Measurements from ENCODE around the gene COMTD1. TPM values are rescaled to one million over a fixed set of nuclear protein-coding genes. Genes with fewer than 3 reads are reported as not detected.

Gene COMTD1
- polyA plus RNA-seq, 1 donor (not counting 4 experiments of a cell fraction or from before 2014, with no cell fraction given), result 6.2 TPM

- FAIRE-seq (no peak), DNase-seq (ENCODE audit: low read depth, low spot score) (no peak)
- H3K4me1 ChIP-seq (ENCODE audit: control insufficient read depth, extremely low read depth, insufficient read depth, low read length), result peaks cover 3% of the 10 kb centered on the region
- H3K9ac ChIP-seq (ENCODE audit: control insufficient read depth, extremely low read depth, insufficient read depth, low read length), result no peak overlapping the region
- no peak overlapping the region for H3K4me3 ChIP-seq (ENCODE audit: control insufficient read depth in 2 of 3, extremely low read depth in 1 of 3, insufficient read depth in 2 of 3, low read depth in 1 of 3, low read length in 3 of 3)
- dilution Hi-C loops (cut with MboI; ENCODE audit: extremely low pct_ligation_motif_present, low sequenced_read_pairs), result no loop called here
- H3K9me3 ChIP-seq (ENCODE audit: control insufficient read depth, low read depth, low read length), result no peaks in the 10 kb centered on the region
- no peaks in the 10 kb centered on the region for H3K9me1 ChIP-seq (ENCODE audit: control insufficient read depth, extremely low read depth, insufficient read depth, low read length)
- no peak overlapping the region for H2AFZ ChIP-seq (ENCODE audit: control insufficient read depth, low read length)
- TF ChIP-seq EZH2 (IDR thresholded peaks at IDR 0.05; ENCODE audit: low read length), result no peak
- no peak for TF ChIP-seq CTCF (optimal IDR thresholded peaks at IDR 0.05 in 1 of 3, IDR thresholded peaks at IDR 0.05 in 1 of 3, conservative IDR thresholded peaks at IDR 0.05 in 1 of 3; ENCODE audit: extremely low read depth in 1 of 3, insufficient read depth in 2 of 3, low read length in 3 of 3)
- no peaks in the 10 kb centered on the region for H4K20me1 ChIP-seq (ENCODE audit: control insufficient read depth, extremely low read depth, insufficient read depth, low read length)
- H3K27me3 ChIP-seq (ENCODE audit: control insufficient read depth, extremely low read depth, insufficient read depth, low read length), result no peaks in the 10 kb centered on the region
- no peaks in the 10 kb centered on the region for H3K36me3 ChIP-seq (ENCODE audit: control insufficient read depth in 2 of 2, extremely low read depth in 1 of 2, insufficient read depth in 2 of 2, low read length in 2 of 2)
- H3K4me2 ChIP-seq (ENCODE audit: control insufficient read depth, extremely low read depth, insufficient read depth, low read depth, low read length), result no peak overlapping the region
- no peaks in the 10 kb centered on the region for H3K79me2 ChIP-seq (ENCODE audit: control insufficient read depth, insufficient read depth, low read length)
- H3K27ac ChIP-seq (ENCODE audit: control insufficient read depth, insufficient read depth, low read length), result no peak overlapping the region
Observed at GRCh38 chr10:75265856-75266255, 30.1 kb upstream of the COMTD1 start.

- TF ChIP-seq CTCF (optimal IDR thresholded peaks at IDR 0.05 in 1 of 3, IDR thresholded peaks at IDR 0.05 in 1 of 3, conservative IDR thresholded peaks at IDR 0.05 in 1 of 3; ENCODE audit: extremely low read depth in 1 of 3, insufficient read depth in 2 of 3, low read length in 3 of 3), result no peak
- TF ChIP-seq EZH2 (IDR thresholded peaks at IDR 0.05; ENCODE audit: low read length), result no peak
- dilution Hi-C loops (cut with MboI; ENCODE audit: extremely low pct_ligation_motif_present, low sequenced_read_pairs), result no loop called here
- no peaks in the 10 kb centered on the region for H3K9me3 ChIP-seq (ENCODE audit: control insufficient read depth, low read depth, low read length)
- peaks cover 3% of the 10 kb centered on the region for H3K4me1 ChIP-seq (ENCODE audit: control insufficient read depth, extremely low read depth, insufficient read depth, low read length)
- H4K20me1 ChIP-seq (ENCODE audit: control insufficient read depth, extremely low read depth, insufficient read depth, low read length), result no peaks in the 10 kb centered on the region
- H2AFZ ChIP-seq (ENCODE audit: control insufficient read depth, low read length), result no peak overlapping the region
- no peak for DNase-seq (ENCODE audit: low read depth, low spot score)
- H3K27me3 ChIP-seq (ENCODE audit: control insufficient read depth, extremely low read depth, insufficient read depth, low read length), result no peaks in the 10 kb centered on the region
- H3K9me1 ChIP-seq (ENCODE audit: control insufficient read depth, extremely low read depth, insufficient read depth, low read length), result no peaks in the 10 kb centered on the region
- H3K79me2 ChIP-seq (ENCODE audit: control insufficient read depth, insufficient read depth, low read length), result no peaks in the 10 kb centered on the region
- no peak overlapping the region for H3K27ac ChIP-seq (ENCODE audit: control insufficient read depth, insufficient read depth, low read length)
- no peak overlapping the region for H3K9ac ChIP-seq (ENCODE audit: control insufficient read depth, extremely low read depth, insufficient read depth, low read length)
- no peak overlapping the region for H3K4me2 ChIP-seq (ENCODE audit: control insufficient read depth, extremely low read depth, insufficient read depth, low read depth, low read length)
- H3K4me3 ChIP-seq (ENCODE audit: control insufficient read depth in 2 of 3, extremely low read depth in 1 of 3, insufficient read depth in 2 of 3, low read depth in 1 of 3, low read length in 3 of 3), result no peak overlapping the region
- FAIRE-seq, result no peak
- no peaks in the 10 kb centered on the region for H3K36me3 ChIP-seq (ENCODE audit: control insufficient read depth in 2 of 2, extremely low read depth in 1 of 2, insufficient read depth in 2 of 2, low read length in 2 of 2)
Observed at GRCh38 chr10:75263806-75264205, 28.0 kb upstream of the COMTD1 start.
